Left cardiac atrium (tissue), 4 donors: Measurements from ENCODE around the gene ONECUT1. TPM values are rescaled to one million over a fixed set of nuclear protein-coding genes. Genes with fewer than 3 reads are reported as not detected.
"Not testable (repeated sequence)": the region's sequence is repeated elsewhere in the genome, so short reads cannot be mapped to it uniquely, and the experiment has no call there.

Source experiments
- ATAC-seq, 2 donors: fragments of 200-7000 bp; cut with Tn5 transposase; one replicate each; pipeline ENCODE4 v1.9.1; 2020; ENCODE audit warnings: mild to moderate bottlenecking in 2 of 2, moderate library complexity in 2 of 2
- DNase-seq: peaks from one replicate; pipeline ENCODE4 v3.0.0-alpha.2; 2020
- intact Hi-C, 2 donors: fragments of 100-400 bp; cut with DNase I; formaldehyde crosslinking; loops; one replicate each; pipeline versions ENCODE4 v1.14.1 to v1.15.1; 2022 to 2023
- long read RNA-seq: library from polyadenylated mRNA; unstranded; transcript quantifications from one replicate; pipeline ENCODE4 v2.0.0, GENCODE V29; 2021
- total RNA-seq, 2 donors: library from RNA; stranded (reverse); fragmentation: NEBNext Ultra II Directional; extraction: Animal tissue kit (Norgen Biotek cat#: 25700); gene quantifications; one replicate each; pipeline ENCODE4 v1.2.1, GENCODE V29; 2021
- donor health status: DM: no; HTN: yes; CAD: no.
- donor health status: DM: no; HTN: yes; CAD: no; lungs with severe emphysema.
- donor health status: DM: yes; HTN: yes; CAD: no.
- donor health status: Dilated cardiomyopathy.

ONECUT1 gene
- not detected for total RNA-seq
- long read RNA-seq: 0 reads

DNA sequence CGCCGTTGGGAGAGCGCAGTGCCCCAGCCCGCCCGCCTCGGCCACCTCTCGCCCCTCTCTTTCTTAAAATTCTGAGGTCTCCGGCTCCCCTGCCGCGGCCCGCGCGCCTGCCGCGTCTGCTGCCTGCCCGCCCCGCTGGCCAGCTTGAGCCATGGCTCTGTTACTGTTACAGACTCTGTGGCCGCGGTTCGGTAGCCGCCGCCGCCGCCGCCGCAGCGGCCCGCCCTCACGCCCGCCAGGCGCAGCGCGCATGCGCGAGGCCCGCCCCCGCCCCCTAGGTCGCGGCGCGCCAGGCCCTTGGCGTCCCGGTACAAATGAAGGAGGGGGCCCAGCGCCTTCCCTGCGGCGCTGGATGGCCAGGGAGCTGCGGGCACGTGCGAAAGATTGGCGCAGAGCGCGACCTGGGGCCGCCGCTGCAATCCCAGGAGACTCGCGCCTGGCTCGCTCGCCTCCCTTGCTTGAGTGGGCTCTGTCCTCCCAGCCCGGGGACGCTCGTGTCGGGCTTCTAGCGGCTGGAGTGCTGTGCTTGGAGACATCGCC lies at the start of gene ONECUT1:
Gene ONECUT1 (minus strand): TSS at position 168 of the 540 bp plus-strand sequence. CDS start 452 bp downstream, outside the sequence.
- DNase-seq (peak; percentile 58), ATAC-seq (peak; percentile 85)
- intact Hi-C loops: no loop called here

DNA sequence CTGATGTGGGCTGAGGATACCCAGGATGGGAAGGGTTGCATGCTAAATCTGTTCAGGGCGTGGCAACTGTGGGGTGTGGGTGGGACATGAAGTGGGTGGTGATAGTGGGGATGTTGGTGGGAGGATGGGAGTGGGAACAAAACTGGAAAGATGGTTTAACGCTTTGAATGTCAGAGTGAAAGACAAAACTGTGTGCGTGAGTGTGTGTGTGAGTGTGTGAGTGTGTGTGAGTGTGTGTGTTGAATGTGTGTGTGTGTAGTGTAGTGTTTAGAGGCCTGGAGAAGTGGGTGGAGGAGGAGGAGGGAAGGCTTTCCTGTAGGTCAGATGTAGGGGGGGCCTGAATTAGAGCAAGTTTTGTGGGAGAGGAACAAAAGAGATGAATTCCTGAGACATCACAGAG lies 44.2 kb upstream of the ONECUT1 start:
- intact Hi-C loops: no loop called here
- DNase-seq (no peak), ATAC-seq (no peak)

GRCh38 chr15:52824169-52824942 lies 34.2 kb upstream of the ONECUT1 start:
- DNase-seq, ATAC-seq, intact Hi-C loops: not testable (repeated sequence)

- intact Hi-C loops: no loop called here
- ATAC-seq (no peak), DNase-seq (no peak)
These were observed 32.3 kb upstream of the ONECUT1 start for GRCh38 chr15:52822475-52822874.

DNA sequence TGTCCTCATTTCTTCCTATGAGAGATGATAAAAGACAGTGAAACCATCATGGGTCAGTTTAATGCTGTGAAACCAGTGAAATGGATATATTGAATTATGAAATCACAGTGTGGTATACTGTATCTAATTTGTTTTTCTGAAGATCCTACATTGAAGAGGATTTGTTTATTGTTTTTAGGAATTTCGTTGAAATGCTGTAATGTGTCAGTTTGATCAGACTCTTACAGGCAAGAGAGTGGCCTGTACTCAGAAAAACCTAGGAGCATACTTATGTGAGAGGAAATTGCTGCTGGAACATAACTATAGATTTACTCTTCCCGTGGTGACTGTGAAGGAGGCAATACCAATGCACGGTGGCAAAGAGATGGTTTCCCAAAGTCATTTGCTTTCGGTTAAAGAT lies 29.1 kb upstream of the ONECUT1 start:
- ATAC-seq: no peak
- no peak for DNase-seq
- intact Hi-C loops: no loop called here

- DNase-seq, ATAC-seq, intact Hi-C loops: not testable (repeated sequence)
These were observed 25.8 kb upstream of the ONECUT1 start for GRCh38 chr15:52815899-52816298.

DNA sequence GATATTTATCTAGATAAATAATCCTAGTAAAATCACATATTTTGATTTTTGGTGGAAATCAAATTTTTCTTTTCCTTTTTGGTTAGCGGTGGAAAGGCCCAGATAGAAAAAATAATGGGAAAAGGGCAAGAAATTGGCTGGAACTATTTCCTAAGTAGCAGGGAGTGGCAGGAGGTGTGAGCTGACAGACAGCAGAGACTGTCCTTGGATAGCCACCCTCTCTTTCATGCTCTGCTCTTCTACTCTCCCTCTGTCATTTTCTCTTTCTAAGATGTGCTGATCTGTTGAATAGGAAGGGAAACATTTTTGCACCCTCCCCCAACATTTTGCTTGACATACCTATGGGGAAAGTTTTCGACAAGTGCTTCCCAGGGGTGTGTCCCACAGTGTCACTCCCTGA lies 18.9 kb upstream of the ONECUT1 start:
- peak; percentile 73 to 82 for ATAC-seq
- intact Hi-C loops: no loop called here
- DNase-seq: no peak

GRCh38 chr15:52808441-52808840 lies 18.3 kb upstream of the ONECUT1 start:
- ATAC-seq: no peak
- DNase-seq: no peak

GRCh38 chr15:52806284-52806655 lies 16.1 kb upstream of the ONECUT1 start:
- no peak for DNase-seq
- intact Hi-C loops: no loop called here
- no peak for ATAC-seq

More at GRCh38 chr15:52808441-52808840, 18.3 kb upstream of the ONECUT1 start:
- intact Hi-C loops: no loop called here

DNA sequence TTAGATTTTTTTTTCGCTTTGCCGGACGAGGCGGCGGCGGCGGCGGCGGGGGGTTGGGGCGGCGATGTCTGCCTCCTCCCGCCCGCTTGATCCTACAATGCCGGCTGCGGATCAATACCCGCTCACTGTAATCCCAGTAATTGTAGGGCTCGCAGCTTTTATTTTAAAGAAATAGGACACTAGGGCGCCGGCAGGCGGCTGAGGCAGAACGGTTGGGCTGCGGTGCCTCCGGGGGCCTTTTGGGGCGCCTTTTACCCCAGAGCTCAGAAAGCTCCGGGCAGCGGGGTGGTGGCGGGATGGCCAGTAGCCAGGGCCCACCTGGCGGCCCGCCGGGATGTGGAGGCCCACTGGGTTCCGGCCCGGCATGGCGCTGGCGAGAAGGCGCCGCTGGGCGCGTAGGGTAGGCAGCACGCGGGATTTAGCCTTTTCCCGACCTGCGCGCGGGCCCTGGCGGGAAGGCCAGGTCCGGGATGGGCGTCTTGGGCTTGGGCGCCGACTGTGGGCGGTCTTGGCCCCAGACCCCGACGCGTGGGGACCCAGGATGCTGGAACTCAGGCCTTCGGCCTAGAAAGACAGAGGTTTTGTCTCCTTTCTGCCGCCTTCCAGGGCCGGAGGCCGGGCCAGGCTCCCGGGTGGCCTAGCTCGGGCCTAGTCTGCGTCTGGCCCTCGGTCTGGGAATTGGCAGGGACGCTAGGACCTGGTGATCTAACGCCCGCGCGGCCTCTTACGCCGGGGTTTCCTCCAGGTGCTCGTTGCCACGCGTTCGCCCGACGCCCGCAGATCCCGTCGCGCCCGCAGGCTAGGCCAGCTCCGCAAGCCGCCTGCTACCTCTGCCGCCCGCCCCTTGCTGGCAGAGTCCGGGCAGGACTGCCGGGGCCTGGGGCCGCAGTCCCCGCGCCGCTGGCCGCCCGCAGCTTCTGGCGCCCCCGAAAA lies 15.5 kb upstream of the ONECUT1 start:
- ATAC-seq (peak; percentile 28 to 43), DNase-seq (no peak)
- intact Hi-C loops: no loop called here

DNA sequence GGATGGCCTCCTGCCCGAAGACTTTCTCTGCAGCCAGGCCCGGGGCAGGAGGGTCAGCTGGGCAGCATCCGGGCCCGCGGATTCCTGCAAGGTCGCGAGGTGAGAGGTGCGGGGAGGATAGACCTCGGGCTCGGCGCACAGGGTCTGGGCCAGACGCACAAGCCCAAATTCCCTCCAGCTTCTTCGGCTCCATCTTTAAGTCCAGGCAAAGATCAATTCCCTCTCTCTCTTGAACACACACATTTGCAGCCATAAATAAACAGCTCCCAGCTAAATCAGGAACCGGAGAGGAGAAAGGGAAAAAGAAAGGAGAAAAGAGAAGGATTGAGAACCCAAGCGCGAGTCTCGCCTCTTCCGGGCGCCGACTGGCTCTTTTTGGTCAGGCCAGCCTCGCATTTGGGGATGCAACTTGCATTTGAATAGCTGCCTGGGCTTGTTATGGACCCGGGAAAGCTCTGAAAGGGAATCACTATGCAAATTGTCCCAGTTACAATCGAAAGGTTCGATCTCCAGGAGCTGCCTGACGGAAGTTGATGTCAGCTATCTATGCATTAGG lies 14.5 kb upstream of the ONECUT1 start:
- peak in 1 of 2 donors; percentile 27 for ATAC-seq
- peak; percentile 21 for DNase-seq
- intact Hi-C loops: no loop called here

- ATAC-seq (no peak), DNase-seq (peak; percentile 16)
These were observed 13.6 kb upstream of the ONECUT1 start for GRCh38 chr15:52803467-52804306.

GRCh38 chr15:52803108-52803466 lies 13.0 kb upstream of the ONECUT1 start:
- DNase-seq (no peak), ATAC-seq (no peak)
- intact Hi-C loops: no loop called here

More at GRCh38 chr15:52803467-52804306, 13.6 kb upstream of the ONECUT1 start:
- intact Hi-C loops: no loop called here

GRCh38 chr15:52802110-52802509 lies 12.0 kb upstream of the ONECUT1 start:
- intact Hi-C loops: no loop called here
- ATAC-seq (no peak), DNase-seq (no peak)

DNA sequence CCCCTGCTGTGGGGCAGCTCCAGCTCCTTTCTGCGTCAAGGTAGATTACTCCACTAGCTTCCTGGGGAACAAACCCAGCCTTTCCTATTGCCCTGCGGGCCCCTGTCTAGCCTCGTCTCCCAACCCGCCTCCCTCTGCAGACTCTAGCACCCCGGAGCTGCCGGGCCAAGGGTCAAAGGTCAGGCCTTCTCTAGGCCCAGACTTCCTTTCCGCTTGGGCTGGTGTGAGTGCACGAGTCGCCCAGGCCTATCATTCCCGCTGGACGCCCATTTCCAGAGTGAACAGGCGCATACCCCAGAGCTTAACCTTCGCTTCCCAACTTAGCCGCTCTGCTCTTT lies 11.6 kb upstream of the ONECUT1 start:
- ATAC-seq: no peak
- DNase-seq: no peak
- intact Hi-C loops: no loop called here

DNA sequence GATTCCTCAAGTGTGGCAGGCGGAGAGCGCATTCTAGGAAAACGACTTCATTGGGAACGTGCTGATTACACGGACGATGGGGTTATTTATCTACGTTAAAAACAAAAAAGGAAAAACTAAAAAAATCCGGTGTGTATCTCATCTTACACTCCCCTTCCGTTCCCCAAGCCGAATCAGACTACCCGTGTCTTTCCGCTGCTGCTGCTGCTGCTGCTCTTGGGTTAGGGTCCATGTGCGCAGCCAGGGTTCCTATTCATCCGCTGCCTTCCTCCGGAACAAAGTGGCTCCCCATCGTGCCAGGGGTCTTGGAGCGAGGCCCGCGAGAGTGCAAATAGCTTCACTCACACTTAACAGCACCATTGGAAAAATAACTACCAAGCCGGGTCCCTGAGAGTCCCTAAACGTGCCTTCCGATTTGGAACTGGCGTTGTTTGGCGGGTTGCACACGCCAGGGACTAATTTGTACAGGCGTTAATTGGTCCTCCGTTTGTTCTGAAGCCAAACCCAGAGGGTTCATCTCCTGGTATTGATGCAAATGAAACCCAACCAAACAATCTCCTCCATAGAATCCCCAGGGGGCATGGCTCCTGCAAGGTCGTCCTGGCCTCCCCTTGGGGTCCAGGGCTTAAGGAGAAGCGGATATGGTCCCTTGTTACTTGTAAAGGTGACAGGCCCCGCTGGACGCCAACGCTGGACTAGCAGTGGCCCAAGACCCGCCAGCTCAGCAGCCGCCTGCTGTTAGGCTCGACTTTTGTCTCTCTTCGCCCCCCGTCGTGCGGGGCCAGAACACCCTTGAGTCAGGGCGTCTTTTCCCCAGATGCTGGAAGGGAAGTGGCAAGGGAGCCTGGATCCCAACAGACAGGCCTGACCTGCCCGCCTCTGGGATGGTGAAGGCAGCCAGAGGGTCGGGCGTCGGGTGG lies 11.0 kb upstream of the ONECUT1 start:
- intact Hi-C loops: no loop called here
- ATAC-seq (no peak), DNase-seq (no peak)

DNA sequence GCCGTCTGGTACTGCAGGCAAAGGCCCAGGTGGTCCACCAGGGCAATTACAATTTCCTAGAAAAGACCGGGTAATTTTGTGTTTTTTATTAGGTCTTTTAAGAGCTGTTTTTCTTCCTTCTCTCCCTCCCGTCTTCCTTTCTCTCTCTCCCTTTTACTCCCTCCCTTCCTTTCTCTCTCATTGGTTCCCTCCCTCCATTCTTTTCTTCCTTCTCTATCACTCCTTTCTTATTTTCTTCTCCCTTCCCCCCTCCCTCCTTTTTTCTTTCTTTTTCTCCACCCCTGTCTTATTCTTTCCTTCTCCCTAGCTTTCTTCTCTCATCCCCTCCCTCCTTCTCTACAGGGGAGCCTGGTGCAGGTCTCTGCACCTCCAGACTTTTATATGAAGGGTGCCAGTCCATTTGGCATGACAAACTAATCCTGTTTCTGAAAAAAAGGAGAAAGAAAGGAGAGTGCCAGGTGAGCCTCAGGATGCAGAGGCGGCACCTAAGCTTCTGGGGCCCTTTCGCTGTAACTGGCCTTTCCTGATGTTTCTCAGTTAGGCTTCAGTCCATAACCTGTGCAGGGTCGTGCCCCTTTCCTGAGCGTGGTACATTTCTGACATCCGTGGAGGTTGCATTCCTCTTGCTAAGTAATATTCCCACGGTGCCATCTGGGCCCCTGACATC lies 9.1 kb upstream of the ONECUT1 start:
- intact Hi-C loops: no loop called here
- no peak for ATAC-seq
- no peak for DNase-seq
